HepG2 (cell line): ENCODE results near the gene ZNF444. TPM values are rescaled to one million over a fixed set of nuclear protein-coding genes. Genes with fewer than 3 reads are reported as not detected.

ENCODE experiments used
- DPF2 ChIP-seq: sonication (generic); formaldehyde crosslinking; IDR thresholded peaks from 2 replicates; pipeline ENCODE4 v1.4.0; 2020; ENCODE audit warnings: mild to moderate bottlenecking, low read depth, missing genetic modification reagents, borderline replicate concordance
- ERF ChIP-seq: IDR thresholded peaks from 2 replicates; pipeline ENCODE4 v1.6.1; 2018; ENCODE audit warnings: missing biosample characterization, missing genetic modification reagents
- ETV6 ChIP-seq: sonication (generic); formaldehyde crosslinking; conservative IDR thresholded peaks from 2 replicates; pipeline ENCODE4 v1.4.0; 2020; ENCODE audit warnings: missing genetic modification reagents
- GMEB2 ChIP-seq: IDR thresholded peaks from 2 replicates; pipeline ENCODE4 v1.6.1; 2016; ENCODE audit warnings: missing biosample characterization, missing genetic modification reagents, low read depth
- GRHL1 ChIP-seq: sonication (generic); formaldehyde crosslinking; conservative IDR thresholded peaks from 2 replicates; pipeline ENCODE4 v1.8.0; 2022; ENCODE audit warnings: missing genetic modification reagents
- HBP1 ChIP-seq: IDR thresholded peaks from 2 replicates; pipeline ENCODE4 v1.6.1; 2016; ENCODE audit warnings: low read depth, control low read depth
- HDAC6 ChIP-seq: fragments of 200-600 bp; sonication (generic); IDR thresholded peaks from 2 replicates; pipeline ENCODE4 v1.7.0; 2017; ENCODE audit warnings: mild to moderate bottlenecking, antibody characterized with exemption, low read length, low read depth
- HNRNPL ChIP-seq: fragments of 200-400 bp; formaldehyde crosslinking; IDR thresholded peaks from 2 replicates; pipeline ENCODE4 v1.6.1; 2017; ENCODE audit warnings: mild to moderate bottlenecking, low read depth, low read length
- POLR2AphosphoS2 ChIP-seq: IDR thresholded peaks from 2 replicates; pipeline ENCODE4 v1.6.1; 2011; ENCODE audit warnings: low read depth, low read length, improper control_type of control experiment
- REXO4 ChIP-seq: sonication (generic); formaldehyde crosslinking; IDR thresholded peaks from 2 replicates; pipeline ENCODE4 v1.8.0; 2022; ENCODE audit warnings: missing genetic modification reagents, mild to moderate bottlenecking, borderline replicate concordance
- SALL2 ChIP-seq: sonication (generic); formaldehyde crosslinking; IDR thresholded peaks from 2 replicates; pipeline ENCODE4 v1.8.1; 2023; ENCODE audit warnings: mild to moderate bottlenecking, missing genetic modification reagents, inconsistent platforms
- TBP ChIP-seq: sonication (generic); formaldehyde crosslinking; IDR thresholded peaks from 2 replicates; pipeline ENCODE4 v1.5.0; 2020; ENCODE audit warnings: missing genetic modification reagents
- TRIM24 ChIP-seq: sonication (generic); formaldehyde crosslinking; IDR thresholded peaks from 2 replicates; pipeline ENCODE4 v1.8.0; 2022; ENCODE audit warnings: mild to moderate bottlenecking, missing genetic modification reagents
- ZBTB37 ChIP-seq: sonication (generic); formaldehyde crosslinking; IDR thresholded peaks from 2 replicates; pipeline ENCODE4 v1.4.0; 2020; ENCODE audit warnings: mild to moderate bottlenecking, missing genetic modification reagents
- ZFP36 ChIP-seq: fragments of 150-350 bp; IDR thresholded peaks from 2 replicates; pipeline ENCODE4 v1.6.1; 2018; ENCODE audit warnings: borderline replicate concordance, low read length, low read depth; ENCODE audit not compliant: partially characterized antibody
- ZFP82 ChIP-seq: sonication (generic); formaldehyde crosslinking; IDR thresholded peaks from 2 replicates; pipeline ENCODE4 v1.5.1; 2020; ENCODE audit warnings: mild to moderate bottlenecking, missing genetic modification reagents, borderline replicate concordance
- ZNF160 ChIP-seq: sonication (generic); formaldehyde crosslinking; IDR thresholded peaks from 2 replicates; pipeline ENCODE4 v1.8.0; 2022; ENCODE audit warnings: mild to moderate bottlenecking, inconsistent platforms, missing genetic modification reagents
- ZNF276 ChIP-seq: sonication (generic); formaldehyde crosslinking; IDR thresholded peaks from 2 replicates; pipeline ENCODE4 v1.4.0; 2020; ENCODE audit warnings: mild to moderate bottlenecking, low read depth, missing genetic modification reagents
- ZNF33B ChIP-seq: sonication (generic); formaldehyde crosslinking; IDR thresholded peaks from 2 replicates; pipeline ENCODE4 v1.5.1; 2020; ENCODE audit warnings: mild to moderate bottlenecking, missing genetic modification reagents
- ZNF619 ChIP-seq: sonication (generic); formaldehyde crosslinking; IDR thresholded peaks from 2 replicates; pipeline ENCODE4 v1.4.0; 2020; ENCODE audit warnings: mild to moderate bottlenecking, missing genetic modification reagents
- ZNF691 ChIP-seq: sonication (generic); formaldehyde crosslinking; IDR thresholded peaks from 2 replicates; pipeline ENCODE4 v1.4.0; 2020; ENCODE audit warnings: missing genetic modification reagents, low read depth, mild to moderate bottlenecking, borderline replicate concordance
- ZNF878 ChIP-seq: sonication (generic); formaldehyde crosslinking; IDR thresholded peaks from 2 replicates; pipeline ENCODE4 v1.8.1; 2023; ENCODE audit warnings: mild to moderate bottlenecking, missing genetic modification reagents, moderate library complexity
- polyA plus RNA-seq, 8 experiments: library from polyadenylated mRNA; depleted of rRNA in 3 of 8; stranded (reverse) in 7 of 8; unstranded in 1 of 8; fragments of >200 nt; fragmentation: Illumina TruSeq in 4 of 8; extraction: Trizol in 4 of 8; gene quantifications; 2 replicates each; pipeline versions ENCODE4 v1.2.1 to v1.2.3, GENCODE V29; 2011 to 2016; ENCODE audit warnings: low read depth in 4 of 8, missing spikeins in 1 of 8, mixed read lengths in 1 of 8; ENCODE audit not compliant: insufficient read depth in 1 of 8
- total RNA-seq, 5 experiments: library from RNA; depleted of rRNA; stranded (reverse); fragments of >200 nt; fragmentation: Illumina TruSeq; extraction: Trizol; gene quantifications; 2 replicates each; pipeline ENCODE4 v1.2.3, GENCODE V29; 2016; ENCODE audit warnings: low read depth in 1 of 5

ZNF444 gene
- total and polyA plus RNA-seq, 2 of the 13 experiments (the other 11 are each of a cell fraction or from before 2014, with no cell fraction given): 27.4 to 30.3 TPM

- TF ChIP-seq ZFP36 (no peak), TBP (no peak), TRIM24 (CRISPR knock-in tag) (no peak), ZBTB37 (no peak), HBP1 (CRISPR knock-in tag) (0 out of 2 replicates have a peak, but pooled peaks have one; percentile 46), DPF2 (no peak), HNRNPL (no peak), ZNF33B (CRISPR knock-in tag) (no peak), ZNF691 (CRISPR knock-in tag) (peak; percentile 78; the same call in 1 of the 2 replicates), ZNF160 (CRISPR knock-in tag) (no peak), ZNF619 (0 out of 2 replicates have a peak, but pooled peaks have one; percentile 80), ERF (CRISPR knock-in tag) (peak; percentile 83; the same call in 1 of the 2 replicates), HDAC6 (no peak), ZNF276 (CRISPR knock-in tag) (0 out of 2 replicates have a peak, but pooled peaks have one; percentile 54), SALL2 (CRISPR knock-in tag) (no peak), POLR2AphosphoS2 (no peak), ETV6 (CRISPR knock-in tag) (no peak), REXO4 (CRISPR knock-in tag) (no peak), GRHL1 (CRISPR knock-in tag) (no peak), ZFP82 (CRISPR knock-in tag) (no peak), GMEB2 (CRISPR knock-in tag) (no peak), ZNF878 (peak; percentile 56; the same call in 1 of the 2 replicates)
Observed at GRCh38 chr19:56170261-56170660, 29.2 kb downstream of the ZNF444 start (continued).
